Subcutaneous abdominal adipose tissue (tissue), 5 donors: ENCODE data around the gene PGAM5.

Experiments
- H3K27ac ChIP-seq: one replicate; pipeline ENCODE4 v1.7.0; 2013; ENCODE audit warnings: low read depth, mild to moderate bottlenecking, inconsistent platforms, low read length, moderate library complexity
- H3K27me3 ChIP-seq, 5 donors: one replicate each; pipeline ENCODE4 v1.7.0; 2013; ENCODE audit warnings: low read length in 5 of 5, inconsistent platforms in 1 of 5; ENCODE audit not compliant: control insufficient read depth in 5 of 5, insufficient read depth in 4 of 5
- H3K36me3 ChIP-seq, 5 donors: one replicate each; pipeline ENCODE4 v1.7.0; 2013; ENCODE audit warnings: low read length in 5 of 5; ENCODE audit not compliant: control insufficient read depth in 5 of 5, insufficient read depth in 5 of 5
- H3K4me1 ChIP-seq, 5 donors: one replicate each; pipeline ENCODE4 v1.7.0; 2013; ENCODE audit warnings: low read length in 5 of 5, mild to moderate bottlenecking in 3 of 5, moderate library complexity in 1 of 5; ENCODE audit not compliant: control insufficient read depth in 5 of 5, insufficient read depth in 5 of 5
- H3K4me3 ChIP-seq, 5 donors: one replicate each; pipeline ENCODE4 v1.7.0; 2013; ENCODE audit warnings: low read length in 5 of 5, low read depth in 1 of 5
- H3K9ac ChIP-seq, 5 donors: one replicate each; pipeline ENCODE4 v1.7.0; 2013; ENCODE audit warnings: low read length in 5 of 5, mild to moderate bottlenecking in 4 of 5, moderate library complexity in 3 of 5
- H3K9me3 ChIP-seq, 5 donors: one replicate each; pipeline ENCODE4 v1.7.0; 2013; ENCODE audit warnings: low read length in 5 of 5; ENCODE audit not compliant: control insufficient read depth in 5 of 5
- donor health status: healthy.
- donor health status: healthy.
- donor health status: healthy.
- donor health status: healthy.
- donor health status: healthy.

PGAM5 gene

GRCh38 chr12:132729541-132730320, 19.1 kb downstream of the PGAM5 start:
- Histone ChIP-seq H3K4me1 (peaks cover 0 to 3% (median 0%) of the 10 kb centered on the region in 5 donors), H3K36me3 (peaks cover 4 to 93% (median 91%) of the 10 kb centered on the region in 5 donors), H3K27ac (no peak overlapping the region), H3K9ac (no peak overlapping the region), H3K9me3 (no peaks in the 10 kb centered on the region), H3K27me3 (no peaks in the 10 kb centered on the region), H3K4me3 (no peak overlapping the region)

GRCh38 chr12:132730353-132730752, 19.7 kb downstream of the PGAM5 start:
- no peaks in the 10 kb centered on the region for H3K27me3 ChIP-seq
- no peaks in the 10 kb centered on the region for H3K9me3 ChIP-seq
- H3K36me3 ChIP-seq = peaks cover 4 to 93% (median 91%) of the 10 kb centered on the region in 5 donors
- no peak overlapping the region for H3K27ac ChIP-seq
- no peak overlapping the region for H3K9ac ChIP-seq
- no peak overlapping the region for H3K4me3 ChIP-seq
- H3K4me1 ChIP-seq = peaks cover 0 to 3% (median 0%) of the 10 kb centered on the region in 5 donors

DNA sequence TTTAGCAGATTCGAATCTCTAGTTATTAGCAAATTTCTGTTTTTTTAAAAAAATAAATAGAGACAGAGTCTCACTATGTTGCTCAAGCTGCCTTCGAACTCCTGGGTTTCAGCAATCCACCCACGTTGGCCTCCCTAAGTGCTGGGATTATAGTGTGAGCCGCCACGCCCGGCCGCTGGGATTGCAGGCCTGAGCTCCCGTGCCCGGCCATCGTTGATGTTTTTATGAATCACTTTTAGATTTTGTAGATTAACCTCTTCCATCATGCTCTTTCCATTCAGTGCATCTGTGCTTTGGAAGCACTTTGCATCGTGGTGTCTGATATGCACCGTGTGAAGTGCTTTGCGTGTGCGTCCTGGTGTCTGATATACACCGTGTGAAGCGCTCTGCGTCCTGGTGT, 20.9 kb downstream of the PGAM5 start:
- H3K36me3 ChIP-seq = peaks cover 4 to 93% (median 91%) of the 10 kb centered on the region in 5 donors
- H3K27me3 ChIP-seq = no peaks in the 10 kb centered on the region
- no peak overlapping the region for H3K27ac ChIP-seq
- H3K4me1 ChIP-seq = peaks cover 0 to 3% (median 0%) of the 10 kb centered on the region in 5 donors
- H3K9ac ChIP-seq = no peak overlapping the region
- H3K9me3 ChIP-seq = no peaks in the 10 kb centered on the region
- no peak overlapping the region for H3K4me3 ChIP-seq

GRCh38 chr12:132734206-132734605, 23.6 kb downstream of the PGAM5 start:
- Histone ChIP-seq H3K27me3 (no peaks in the 10 kb centered on the region), H3K4me3 (no peak overlapping the region), H3K9ac (no peak overlapping the region), H3K27ac (no peak overlapping the region), H3K9me3 (no peaks in the 10 kb centered on the region), H3K4me1 (peaks cover 0 to 3% (median 0%) of the 10 kb centered on the region in 5 donors), H3K36me3 (peaks cover 5 to 92% (median 87%) of the 10 kb centered on the region in 5 donors)

GRCh38 chr12:132735496-132735895, 24.9 kb downstream of the PGAM5 start:
- Histone ChIP-seq H3K36me3 (peaks cover 11 to 95% (median 91%) of the 10 kb centered on the region in 5 donors), H3K27me3 (no peaks in the 10 kb centered on the region), H3K9me3 (no peaks in the 10 kb centered on the region), H3K27ac (no peak overlapping the region), H3K9ac (no peak overlapping the region), H3K4me1 (peaks cover 0 to 3% (median 0%) of the 10 kb centered on the region in 5 donors), H3K4me3 (no peak overlapping the region)

DNA sequence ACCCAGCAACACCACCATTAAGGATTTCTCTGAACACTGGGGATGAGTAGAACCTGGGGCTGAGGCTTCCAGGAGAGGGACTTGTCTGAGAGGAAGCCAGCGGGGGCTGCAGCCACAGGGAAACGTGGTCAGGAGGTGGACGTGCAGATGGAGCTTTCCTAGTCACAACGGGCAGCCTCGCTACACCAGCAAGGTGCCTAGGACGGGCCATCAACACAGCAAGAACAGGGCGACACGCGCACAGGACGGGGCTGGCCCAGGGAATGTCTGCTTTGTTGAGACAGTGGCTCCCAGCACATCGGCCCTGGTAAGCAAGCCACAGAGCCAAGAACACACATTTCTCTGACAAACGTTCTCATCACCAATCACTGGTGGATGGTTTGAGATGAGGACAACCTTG, 25.7 kb downstream of the PGAM5 start:
- Histone ChIP-seq H3K4me1 (peaks cover 0 to 3% (median 0%) of the 10 kb centered on the region in 5 donors), H3K36me3 (peaks cover 8 to 95% (median 91%) of the 10 kb centered on the region in 5 donors), H3K4me3 (no peak overlapping the region), H3K9ac (no peak overlapping the region), H3K27ac (no peak overlapping the region), H3K27me3 (no peaks in the 10 kb centered on the region), H3K9me3 (no peaks in the 10 kb centered on the region)

GRCh38 chr12:132736913-132737312, 26.3 kb downstream of the PGAM5 start:
- Histone ChIP-seq H3K27ac (no peak overlapping the region), H3K9me3 (no peaks in the 10 kb centered on the region), H3K4me1 (peaks cover 0 to under 1% (median 0%) of the 10 kb centered on the region in 5 donors), H3K9ac (no peak overlapping the region), H3K4me3 (no peak overlapping the region), H3K36me3 (peaks cover 14 to 94% (median 91%) of the 10 kb centered on the region in 5 donors), H3K27me3 (no peaks in the 10 kb centered on the region)

- H3K4me3 ChIP-seq = no peak overlapping the region
- no peak overlapping the region for H3K27ac ChIP-seq
- H3K4me1 ChIP-seq = no peaks in the 10 kb centered on the region
- H3K9ac ChIP-seq = no peak overlapping the region
- no peaks in the 10 kb centered on the region for H3K9me3 ChIP-seq
- H3K27me3 ChIP-seq = no peaks in the 10 kb centered on the region
- peaks cover 23 to 93% (median 87%) of the 10 kb centered on the region in 5 donors for H3K36me3 ChIP-seq
These were observed 29.1 kb downstream of the PGAM5 start for GRCh38 chr12:132739600-132740312.

- Histone ChIP-seq H3K9ac (no peak overlapping the region), H3K27ac (no peak overlapping the region), H3K4me1 (no peaks in the 10 kb centered on the region), H3K27me3 (no peaks in the 10 kb centered on the region), H3K4me3 (no peak overlapping the region), H3K36me3 (peaks cover 23 to 93% (median 87%) of the 10 kb centered on the region in 5 donors), H3K9me3 (no peaks in the 10 kb centered on the region)
These were observed 29.6 kb downstream of the PGAM5 start for GRCh38 chr12:132740313-132740646.

- Histone ChIP-seq H3K27me3 (no peaks in the 10 kb centered on the region), H3K4me1 (no peaks in the 10 kb centered on the region), H3K4me3 (no peak overlapping the region), H3K27ac (no peak overlapping the region), H3K36me3 (peaks cover 23 to 93% (median 87%) of the 10 kb centered on the region in 5 donors), H3K9me3 (no peaks in the 10 kb centered on the region), H3K9ac (no peak overlapping the region)
These were observed 30.0 kb downstream of the PGAM5 start for GRCh38 chr12:132740652-132741051.
